CD4-positive, alpha-beta T cell treated with Interleukin-4 for 1 hour (primary cell): ENCODE results near the gene MT3.
"Not testable (repeated sequence)": the region's sequence is repeated elsewhere in the genome, so short reads cannot be mapped to it uniquely, and the experiment has no call there.

Experiments
- DNase-seq, 2 donors: peaks; one replicate each; pipeline ENCODE4 v3.0.0-alpha.2; 2020 to 2022

The MT3 gene

GRCh38 chr16:56610017-56610608 is 20.8 kb downstream of the MT3 start:
- peak; percentile 75 to 76 for DNase-seq

GRCh38 chr16:56610609-56611111 is 21.3 kb downstream of the MT3 start:
- no peak for DNase-seq

GRCh38 chr16:56611281-56611833 is 22.0 kb downstream of the MT3 start:
- no peak for DNase-seq

GRCh38 chr16:56613706-56614105 is 24.4 kb downstream of the MT3 start:
- DNase-seq: no peak

- DNase-seq: no peak
Observed at GRCh38 chr16:56614549-56614991, 25.2 kb downstream of the MT3 start.

- no peak for DNase-seq
Observed at GRCh38 chr16:56615353-56615752, 26.0 kb downstream of the MT3 start.

GRCh38 chr16:56616608-56617211 is 27.4 kb downstream of the MT3 start:
- DNase-seq: no peak

GRCh38 chr16:56617212-56618085 is 28.1 kb downstream of the MT3 start:
- peak in 1 of 2 donors; percentile 42 for DNase-seq

GRCh38 chr16:56618138-56618537 is 28.8 kb downstream of the MT3 start:
- no peak for DNase-seq

DNA sequence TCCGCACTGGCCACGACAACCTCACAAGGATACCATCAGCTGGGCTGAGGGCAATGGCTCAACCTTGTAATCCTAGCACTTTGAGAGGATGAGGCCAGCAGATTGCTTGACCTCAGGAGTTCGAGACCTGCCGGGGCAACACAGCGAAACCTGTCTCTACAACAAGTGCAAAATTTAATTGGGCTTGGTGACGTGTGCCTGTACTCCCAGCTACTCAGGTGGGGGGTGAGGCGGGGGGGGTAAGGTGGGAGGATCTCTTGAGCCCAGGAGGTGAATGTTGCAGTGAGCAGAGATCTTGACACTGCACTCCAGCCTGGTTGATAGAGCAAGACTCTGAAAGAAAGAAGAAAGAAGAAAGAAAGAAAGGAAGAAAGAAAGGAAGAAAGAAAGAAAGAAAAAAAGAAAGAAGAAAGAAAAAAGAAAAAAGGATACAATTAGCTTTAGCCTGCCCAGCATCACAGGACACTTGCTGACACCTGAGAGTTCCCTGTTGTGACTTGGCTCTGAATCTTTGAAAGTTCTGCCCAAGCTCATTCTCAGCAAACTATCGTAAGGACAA is 31.1 kb downstream of the MT3 start:
- no peak for DNase-seq

DNA sequence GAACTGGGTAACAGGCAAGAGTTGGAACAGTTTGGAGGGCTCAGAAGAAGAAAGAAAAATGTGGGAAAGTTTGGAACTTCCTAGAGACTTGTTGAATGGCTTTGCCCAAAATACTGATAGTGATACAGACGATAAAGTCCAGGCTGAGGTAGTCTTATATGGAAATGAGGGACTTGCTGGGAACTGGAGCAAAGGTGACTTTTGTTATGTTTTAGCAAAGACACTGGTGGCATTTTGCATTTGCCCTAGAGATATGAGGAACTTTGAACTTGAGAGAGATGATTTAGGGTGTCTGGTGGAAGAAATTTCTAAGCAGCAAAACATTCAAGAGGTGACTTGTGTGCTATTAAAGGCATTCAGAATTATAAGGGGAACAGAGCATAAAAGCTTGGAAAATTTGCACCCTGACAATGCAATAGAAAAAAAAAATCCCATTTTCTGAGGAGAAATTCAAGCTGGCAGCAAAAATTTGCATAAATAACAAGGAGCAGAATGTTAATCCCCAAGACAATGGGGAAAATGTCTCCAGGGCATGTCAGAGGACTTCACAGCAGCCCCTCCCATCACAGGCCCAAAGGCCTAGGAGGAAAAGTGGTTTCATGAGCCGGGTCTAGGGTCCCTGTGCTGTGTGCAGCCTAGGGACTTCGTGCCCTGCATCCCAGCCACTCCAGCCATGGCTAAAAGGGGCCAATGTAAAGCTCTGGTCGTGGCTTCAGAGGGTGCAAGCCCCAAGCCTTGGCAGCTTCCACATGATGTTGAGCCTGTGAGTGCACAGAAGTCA is 32.5 kb downstream of the MT3 start:
- DNase-seq: not testable (repeated sequence)

- DNase-seq: not testable (repeated sequence)
Observed at GRCh38 chr16:56623184-56623583, 33.9 kb downstream of the MT3 start.

GRCh38 chr16:56623637-56624036 is 34.3 kb downstream of the MT3 start:
- DNase-seq: no peak

DNA sequence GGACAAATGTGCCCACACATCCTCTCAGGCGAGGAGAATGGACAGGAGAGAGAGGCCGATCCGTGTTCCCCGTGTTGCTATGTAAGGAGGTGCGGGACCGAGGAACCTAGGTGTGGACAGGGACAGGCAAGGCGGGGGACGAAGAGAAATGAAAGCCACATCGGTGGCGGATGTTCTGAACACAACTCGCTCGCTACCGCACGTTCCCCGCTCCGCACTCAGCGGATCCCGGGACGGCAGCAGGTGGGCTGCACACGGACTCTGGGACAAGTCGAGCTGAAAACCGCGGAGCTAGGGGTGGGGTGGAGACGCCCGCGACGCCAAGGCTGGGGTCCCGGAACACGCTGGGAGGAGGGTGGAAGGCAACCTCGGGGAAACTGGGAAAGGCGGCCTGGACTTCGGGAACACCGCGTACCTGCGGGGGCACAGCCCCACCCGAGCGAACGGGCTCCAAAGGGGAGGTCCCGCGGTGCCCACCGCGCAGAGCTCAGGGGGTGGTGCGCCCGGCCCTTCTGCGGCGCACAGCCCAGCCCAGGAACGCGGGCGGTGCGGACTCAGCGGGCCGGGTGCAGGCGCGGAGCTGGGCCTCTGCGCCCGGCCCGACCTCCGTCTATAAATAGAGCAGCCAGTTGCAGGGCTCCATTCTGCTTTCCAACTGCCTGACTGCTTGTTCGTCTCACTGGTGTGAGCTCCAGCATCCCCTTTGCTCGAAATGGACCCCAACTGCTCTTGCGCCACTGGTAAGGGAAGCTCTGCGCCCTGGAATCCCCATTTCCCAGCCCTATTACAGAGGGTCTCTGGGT is 36.0 kb downstream of the MT3 start, which contains the start of gene MT1E:
Gene MT1E (plus strand): TSS at position 642 of the 803 bp plus-strand sequence. CDS start 71 bp downstream, at position 713.
- peak; percentile 24 to 25 for DNase-seq

DNA sequence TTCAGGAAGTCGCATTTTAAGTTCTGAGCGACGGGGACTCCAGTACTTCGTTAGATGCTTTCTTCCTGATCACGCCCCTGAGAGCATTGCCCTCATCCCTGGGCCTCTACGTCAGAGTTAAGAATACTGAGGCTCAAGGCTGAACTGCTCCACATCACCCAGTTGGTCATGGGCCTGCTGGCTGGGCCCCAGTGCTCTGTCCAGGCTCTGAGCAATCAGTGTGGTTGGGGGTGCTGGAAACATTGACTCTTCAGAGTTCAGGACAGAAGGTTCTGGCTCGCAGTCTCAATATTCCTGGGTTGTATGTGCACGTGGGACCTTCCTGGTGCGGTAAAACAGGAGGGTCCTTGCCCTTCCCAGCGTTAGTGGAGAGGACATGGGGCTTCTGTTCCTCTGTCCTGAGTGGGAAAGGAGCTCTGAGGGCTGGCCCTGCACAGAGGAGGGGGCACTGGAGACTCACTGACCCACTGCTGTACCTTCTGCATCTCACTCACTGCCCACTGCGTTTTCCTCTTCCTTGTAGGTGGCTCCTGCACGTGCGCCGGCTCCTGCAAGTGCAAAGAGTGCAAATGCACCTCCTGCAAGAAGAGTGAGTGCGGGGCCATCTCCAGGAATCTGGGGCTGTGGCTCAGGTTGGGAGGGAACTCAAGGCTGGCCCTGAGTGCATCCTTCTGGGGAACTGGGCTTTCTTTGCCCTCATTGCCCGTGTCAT is 36.8 kb downstream of the MT3 start:
- no peak for DNase-seq

DNA sequence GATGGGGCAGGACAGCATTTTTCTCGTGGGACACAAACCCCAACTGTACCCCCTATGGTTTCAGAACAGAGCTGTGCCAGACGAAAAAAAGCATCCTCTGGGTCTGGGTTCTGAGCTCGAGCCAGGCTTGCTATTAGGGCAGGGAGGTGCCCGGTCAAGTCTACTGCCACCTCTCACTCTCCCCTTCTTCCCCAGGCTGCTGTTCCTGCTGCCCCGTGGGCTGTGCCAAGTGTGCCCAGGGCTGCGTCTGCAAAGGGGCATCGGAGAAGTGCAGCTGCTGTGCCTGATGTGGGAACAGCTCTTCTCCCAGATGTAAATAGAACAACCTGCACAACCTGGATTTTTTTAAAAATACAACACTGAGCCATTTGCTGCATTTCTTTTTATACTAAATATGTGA is 37.4 kb downstream of the MT3 start:
- no peak for DNase-seq

- no peak for DNase-seq
Observed at GRCh38 chr16:56628486-56629350, 39.4 kb downstream of the MT3 start.

DNA sequence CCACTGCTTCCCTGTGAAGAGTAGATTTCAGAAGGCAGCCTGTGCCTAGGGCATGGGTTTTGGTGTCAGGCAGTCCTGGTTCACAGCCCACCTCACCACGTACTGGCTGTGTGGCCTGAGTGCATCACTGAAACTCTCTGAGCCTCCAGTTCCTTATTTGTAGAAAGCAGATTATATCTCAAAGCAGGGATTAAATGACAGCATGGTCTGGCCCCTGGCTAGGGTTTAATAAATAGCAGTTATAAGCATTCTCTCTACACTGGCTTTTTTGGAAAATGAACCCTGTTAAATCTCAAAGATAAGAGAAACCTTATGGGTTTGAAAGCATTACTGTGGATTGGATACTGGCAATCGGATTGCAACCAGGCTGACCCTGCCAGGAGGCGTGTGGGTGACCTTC is 40.2 kb downstream of the MT3 start:
- DNase-seq: no peak

- no peak for DNase-seq
Observed at GRCh38 chr16:56630134-56630533, 40.8 kb downstream of the MT3 start.
